Calu3 (cell line): ENCODE results near the gene ARMH1. TPM values are rescaled to one million over a fixed set of nuclear protein-coding genes. Genes with fewer than 3 reads are reported as not detected.

Experiments
- BruUV-seq: library from RNA; stranded (reverse); fragments of 400-500 nt; replicated peaks from 2 replicates; lab custom pipeline; 2021; lab: Mats Ljungman, UMichigan
- CTCF ChIA-PET: fragments of 300-600 bp; sonication (Branson Sonifier 250); formaldehyde crosslinking; loops from one replicate; lab custom pipeline; 2022; ENCODE audit warnings: antibody characterized with exemption; lab: Charles Lee
- DNase-seq: peaks from one replicate; pipeline ENCODE4 v3.0.0; 2022
- H3K27ac Mint-ChIP-seq: one replicate; pipeline ENCODE4 v1.8.0; 2022; ENCODE audit warnings: mixed read lengths; ENCODE audit not compliant: unreplicated experiment
- H3K27me3 Mint-ChIP-seq: one replicate; pipeline ENCODE4 v1.8.0; 2022; ENCODE audit warnings: mixed read lengths; ENCODE audit not compliant: unreplicated experiment
- H3K36me3 Mint-ChIP-seq: one replicate; pipeline ENCODE4 v1.8.0; 2022; ENCODE audit warnings: mild to moderate bottlenecking, moderate library complexity, mixed read lengths; ENCODE audit not compliant: insufficient read depth, unreplicated experiment
- H3K4me1 Mint-ChIP-seq: one replicate; pipeline ENCODE4 v1.8.0; 2022; ENCODE audit warnings: mild to moderate bottlenecking, low read depth, mixed read lengths; ENCODE audit not compliant: unreplicated experiment
- H3K4me3 Mint-ChIP-seq: one replicate; pipeline ENCODE4 v1.8.0; 2022; ENCODE audit warnings: mild to moderate bottlenecking, low read depth, moderate library complexity, mixed read lengths; ENCODE audit not compliant: unreplicated experiment
- H3K9me3 Mint-ChIP-seq: one replicate; pipeline ENCODE4 v1.8.0; 2022; ENCODE audit warnings: low read depth, mixed read lengths; ENCODE audit not compliant: unreplicated experiment
- CTCF ChIP-seq: fragments of 200-600 bp; IDR thresholded peaks from one replicate; pipeline ENCODE4 v1.8.0; 2022; ENCODE audit warnings: antibody characterized with exemption; ENCODE audit not compliant: unreplicated experiment
- intact Hi-C: fragments of 100-400 bp; cut with micrococcal nuclease; formaldehyde crosslinking; loops from one replicate; pipeline ENCODE4 v1.10.0; 2022; ENCODE audit not compliant: unreplicated experiment
- total RNA-seq: library from RNA; stranded (reverse); gene quantifications from 2 replicates; pipeline ENCODE4 v1.2.3, GENCODE V29; 2022

Gene ARMH1
- total RNA-seq, 1 experiment from 2014 or later, result 5.8 TPM

- no peaks in the 10 kb centered on the region for H3K27me3 Mint-ChIP-seq
Observed at GRCh38 chr1:44675186-44675585, 672 bp downstream of the ARMH1 start.

GRCh38 chr1:44676484-44677200 lies 2.1 kb downstream of the ARMH1 start:
- no TSS peak for BruUV-seq
- no peak for TF ChIP-seq CTCF
- Mint-ChIP-seq H3K27me3 (no peaks in the 10 kb centered on the region), H3K9me3 (no peaks in the 10 kb centered on the region), H3K27ac (no peak overlapping the region), H3K4me3 (no peak overlapping the region), H3K36me3 (peaks cover 17% of the 10 kb centered on the region), H3K4me1 (peaks cover 6% of the 10 kb centered on the region)
- CTCF ChIA-PET, result interaction anchor here (0.5 to 0.6 kb wide), 2 partner anchors 17 to 26 kb away, joined by 3 to 5 read pairs; no protein-coding TSS in a partner anchor
- DNase-seq, result peak; percentile 19
- intact Hi-C loops, result no loop called here

More at GRCh38 chr1:44675186-44675585, 672 bp downstream of the ARMH1 start:
- Mint-ChIP-seq H3K9me3 (no peaks in the 10 kb centered on the region), H3K27ac (peak overlapping the region; percentile 95), H3K36me3 (peaks cover 17% of the 10 kb centered on the region), H3K4me1 (no peaks in the 10 kb centered on the region), H3K4me3 (peak overlapping the region; percentile 83)
- TF ChIP-seq CTCF, result no peak
- BruUV-seq, result no TSS peak
- no peak for DNase-seq
- intact Hi-C loops, result no loop called here
- CTCF ChIA-PET, result interaction anchor here (2.0 kb wide), 1 partner anchor 47 kb away, joined by 6 read pairs; no protein-coding TSS in a partner anchor

GRCh38 chr1:44677201-44677766 lies 2.8 kb downstream of the ARMH1 start:
- Mint-ChIP-seq H3K36me3 (peaks cover 21% of the 10 kb centered on the region), H3K9me3 (no peaks in the 10 kb centered on the region), H3K27me3 (no peaks in the 10 kb centered on the region), H3K27ac (no peak overlapping the region), H3K4me1 (peaks cover 13% of the 10 kb centered on the region), H3K4me3 (no peak overlapping the region)
- no peak for DNase-seq
- BruUV-seq, result no TSS peak
- intact Hi-C loops, result no loop called here
- TF ChIP-seq CTCF, result no peak
- CTCF ChIA-PET, result interaction anchor here (0.5 to 0.6 kb wide), 2 partner anchors 17 to 26 kb away, joined by 3 to 5 read pairs; no protein-coding TSS in a partner anchor

- DNase-seq, result no peak
- TF ChIP-seq CTCF, result no peak
- intact Hi-C loops, result no loop called here
- Mint-ChIP-seq H3K9me3 (no peaks in the 10 kb centered on the region), H3K27me3 (no peaks in the 10 kb centered on the region), H3K4me1 (peaks cover 16% of the 10 kb centered on the region), H3K36me3 (peaks cover 22% of the 10 kb centered on the region), H3K4me3 (no peak overlapping the region), H3K27ac (no peak overlapping the region)
- CTCF ChIA-PET, result no interaction called here
- no TSS peak for BruUV-seq
Observed at GRCh38 chr1:44678120-44678519, 3.6 kb downstream of the ARMH1 start.
